Measurements from ENCODE around the gene FANCI.

DNA sequence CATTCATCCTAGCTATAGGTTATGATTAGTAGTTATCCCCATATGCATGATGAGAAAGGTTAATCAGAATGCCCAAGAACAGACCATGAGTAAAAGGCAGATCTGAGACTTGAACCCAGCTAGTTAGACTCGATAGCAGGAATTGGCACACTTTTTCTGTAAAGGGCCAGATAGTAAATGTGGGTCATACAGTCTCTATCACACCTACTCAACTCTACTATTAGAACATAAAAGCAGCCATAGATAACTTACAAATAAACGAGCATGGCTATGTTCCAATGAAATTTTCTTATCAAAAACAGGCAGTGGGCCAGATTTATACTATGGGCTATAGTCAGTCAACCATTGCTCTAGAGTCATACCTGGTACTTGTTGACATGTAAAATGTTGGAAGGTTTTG lies 66.2 kb downstream of the FANCI start:
- TF ChIP-seq CTCF (IDR thresholded peaks at IDR 0.05) (no peak), EP300 (IDR thresholded peaks at IDR 0.05) (no peak)
